ENCODE results near the gene SDC3.

The SDC3 gene

GRCh38 chr1:30845904-30846290 lies 62.7 kb downstream of the SDC3 start:
- DNase-seq: no peak

GRCh38 chr1:30845237-30845903 lies 63.2 kb downstream of the SDC3 start:
- DNase-seq: no peak

GRCh38 chr1:30844631-30845030 lies 63.9 kb downstream of the SDC3 start:
- no peak for DNase-seq

GRCh38 chr1:30842697-30843354 lies 65.7 kb downstream of the SDC3 start:
- DNase-seq: no peak

- DNase-seq: no peak
These were observed 67.5 kb downstream of the SDC3 start for GRCh38 chr1:30840904-30841598.

GRCh38 chr1:30839827-30840359 lies 68.7 kb downstream of the SDC3 start:
- DNase-seq: no peak

GRCh38 chr1:30838996-30839395 lies 69.6 kb downstream of the SDC3 start:
- DNase-seq: no peak

- no peak for DNase-seq
These were observed 70.9 kb downstream of the SDC3 start for GRCh38 chr1:30837653-30838052.

- no peak for DNase-seq
These were observed 74.3 kb downstream of the SDC3 start for GRCh38 chr1:30834253-30834652.

- DNase-seq: no peak
These were observed 78.0 kb downstream of the SDC3 start for GRCh38 chr1:30830537-30830936.

GRCh38 chr1:30829889-30830288 lies 78.7 kb downstream of the SDC3 start:
- DNase-seq: no peak

GRCh38 chr1:30824736-30825429 lies 83.7 kb downstream of the SDC3 start:
- no peak for DNase-seq

- DNase-seq: peak; percentile 83
These were observed 84.4 kb downstream of the SDC3 start for GRCh38 chr1:30823969-30824735.

GRCh38 chr1:30823627-30823968 lies 85.0 kb downstream of the SDC3 start:
- no peak for DNase-seq

- peak; percentile 45 for DNase-seq
These were observed 85.5 kb downstream of the SDC3 start for GRCh38 chr1:30822966-30823581.

GRCh38 chr1:30822006-30822405 lies 86.6 kb downstream of the SDC3 start:
- DNase-seq: no peak

- DNase-seq: no peak
These were observed 88.3 kb downstream of the SDC3 start for GRCh38 chr1:30820299-30820698.
